HepG2 (cell line): ENCODE results near the gene GZF1. TPM values are rescaled to one million over a fixed set of nuclear protein-coding genes. Genes with fewer than 3 reads are reported as not detected.

Experiments
- AGO2 ChIP-seq: fragments of 200-400 bp; formaldehyde crosslinking; optimal IDR thresholded peaks from 2 replicates; pipeline ENCODE3; 2017; ENCODE audit warnings: mild to moderate bottlenecking, low read depth, low read length, moderate library complexity
- CCDC6 ChIP-seq: sonication (generic); formaldehyde crosslinking; IDR thresholded peaks from 2 replicates; pipeline ENCODE4 v1.8.1; 2022; ENCODE audit warnings: mild to moderate bottlenecking, missing genetic modification reagents, moderate library complexity
- CEBPB ChIP-seq: IDR thresholded peaks from 2 replicates; pipeline ENCODE4 v1.6.1; 2011; ENCODE audit warnings: low read depth, low read length, improper control_type of control experiment, borderline replicate concordance
- CHD4 ChIP-seq: fragments of 200-600 bp; sonication (generic); IDR thresholded peaks from 2 replicates; pipeline ENCODE4 v1.7.0; 2017; ENCODE audit warnings: mild to moderate bottlenecking, low read length, borderline replicate concordance
- CREM ChIP-seq, 2 experiments: sonication (generic) in 1 of 2; formaldehyde crosslinking in 1 of 2; IDR thresholded peaks; 2 replicates each; pipeline versions ENCODE4 v1.4.0 to v1.6.1; 2016 to 2020; ENCODE audit warnings: antibody characterized with exemption in 1 of 2, mild to moderate bottlenecking in 1 of 2, missing genetic modification reagents in 1 of 2
- ELK4 ChIP-seq: sonication (generic); formaldehyde crosslinking; IDR thresholded peaks from 2 replicates; pipeline ENCODE4 v1.9.0; 2021; ENCODE audit warnings: missing genetic modification reagents, borderline replicate concordance
- GRHL1 ChIP-seq: sonication (generic); formaldehyde crosslinking; conservative IDR thresholded peaks from 2 replicates; pipeline ENCODE4 v1.8.0; 2022; ENCODE audit warnings: missing genetic modification reagents
- GZF1 ChIP-seq: sonication (generic); formaldehyde crosslinking; IDR thresholded peaks from 2 replicates; pipeline ENCODE4 v1.5.1; 2020; ENCODE audit warnings: mild to moderate bottlenecking, missing genetic modification reagents
- KDM5B ChIP-seq: sonication (generic); formaldehyde crosslinking; IDR thresholded peaks from 2 replicates; pipeline ENCODE4 v1.4.0; 2020; ENCODE audit warnings: missing genetic modification reagents, mild to moderate bottlenecking, borderline replicate concordance
- NR0B2 ChIP-seq: sonication (generic); formaldehyde crosslinking; IDR thresholded peaks from 2 replicates; pipeline ENCODE4 v1.4.0; 2020; ENCODE audit warnings: mild to moderate bottlenecking, missing genetic modification reagents
- PRDM4 ChIP-seq: sonication (generic); formaldehyde crosslinking; IDR thresholded peaks from 2 replicates; pipeline ENCODE4 v1.9.0; 2021; ENCODE audit warnings: missing genetic modification reagents, borderline replicate concordance
- TBX3 ChIP-seq: fragments of 450-650 bp; IDR thresholded peaks from 2 replicates; pipeline ENCODE4 v1.6.1; 2017; ENCODE audit warnings: antibody characterized with exemption, mild to moderate bottlenecking, inconsistent platforms, borderline replicate concordance
- ZEB1 ChIP-seq: IDR thresholded peaks from 2 replicates; pipeline ENCODE4 v1.6.1; 2012; ENCODE audit warnings: mild to moderate bottlenecking, low read depth, inconsistent platforms; ENCODE audit not compliant: insufficient replicate concordance
- ZNF34 ChIP-seq: sonication (generic); formaldehyde crosslinking; IDR thresholded peaks from 2 replicates; pipeline ENCODE4 v1.4.0; 2020; ENCODE audit warnings: mild to moderate bottlenecking, missing genetic modification reagents, borderline replicate concordance
- ZNF432 ChIP-seq: sonication (generic); formaldehyde crosslinking; IDR thresholded peaks from 2 replicates; pipeline ENCODE4 v1.5.0; 2020; ENCODE audit warnings: missing genetic modification reagents, mild to moderate bottlenecking, borderline replicate concordance
- ZNF704 ChIP-seq: sonication (generic); formaldehyde crosslinking; IDR thresholded peaks from 2 replicates; pipeline ENCODE4 v1.8.1; 2023; ENCODE audit warnings: mild to moderate bottlenecking, inconsistent platforms, moderate library complexity, missing genetic modification reagents, borderline replicate concordance
- ZNF788 ChIP-seq: sonication (generic); formaldehyde crosslinking; IDR thresholded peaks from 2 replicates; pipeline ENCODE4 v1.5.0; 2020; ENCODE audit warnings: mild to moderate bottlenecking, missing genetic modification reagents, borderline replicate concordance
- ZNF841 ChIP-seq: sonication (generic); formaldehyde crosslinking; IDR thresholded peaks from 2 replicates; pipeline ENCODE4 v1.8.1; 2023; ENCODE audit warnings: missing genetic modification reagents, borderline replicate concordance
- ZNF883 ChIP-seq: sonication (generic); formaldehyde crosslinking; IDR thresholded peaks from 2 replicates; pipeline ENCODE4 v1.5.1; 2020; ENCODE audit warnings: mild to moderate bottlenecking, missing genetic modification reagents; ENCODE audit errors: not compliant biosample characterization
- polyA plus RNA-seq, 8 experiments: library from polyadenylated mRNA; depleted of rRNA in 3 of 8; stranded (reverse) in 7 of 8; unstranded in 1 of 8; fragments of >200 nt; fragmentation: Illumina TruSeq in 4 of 8; extraction: Trizol in 4 of 8; gene quantifications; 2 replicates each; pipeline versions ENCODE4 v1.2.1 to v1.2.3, GENCODE V29; 2011 to 2016; ENCODE audit warnings: low read depth in 4 of 8, missing spikeins in 1 of 8, mixed read lengths in 1 of 8; ENCODE audit not compliant: insufficient read depth in 1 of 8
- total RNA-seq, 5 experiments: library from RNA; depleted of rRNA; stranded (reverse); fragments of >200 nt; fragmentation: Illumina TruSeq; extraction: Trizol; gene quantifications; 2 replicates each; pipeline ENCODE4 v1.2.3, GENCODE V29; 2016; ENCODE audit warnings: low read depth in 1 of 5

Gene GZF1
- total and polyA plus RNA-seq, 2 of the 13 experiments (the other 11 are each of a cell fraction or from before 2014, with no cell fraction given), result 16.9 to 26.0 TPM

GRCh38 chr20:23350904-23351838 lies 10.8 kb upstream of the GZF1 start (continued):
- TF ChIP-seq NR0B2 (CRISPR knock-in tag) (peak; percentile 96), GZF1 (CRISPR knock-in tag) (peak; percentile 82; the same call in 1 of the 2 replicates), ZNF432 (CRISPR knock-in tag) (no peak), ZNF704 (CRISPR knock-in tag) (peak; percentile 97), ZNF788 (CRISPR knock-in tag) (peak; percentile 67; the same call in 1 of the 2 replicates), TBX3 (no peak), ZNF883 (CRISPR knock-in tag) (peak; percentile 73), CREM (IDR thresholded peaks at IDR 0.05) (no peak; the same call in 1 of the 2 replicates), CREM (CRISPR knock-in tag; IDR thresholded peaks at IDR 0.05) (no peak), ZEB1 (peak; percentile 25), KDM5B (CRISPR knock-in tag) (peak; percentile 90), ZNF841 (peak; percentile 48; the same call in 1 of the 2 replicates), GRHL1 (CRISPR knock-in tag) (no peak), CHD4 (no peak), AGO2 (peak; percentile 60), ZNF34 (CRISPR knock-in tag) (0 out of 2 replicates have a peak, but pooled peaks have one; percentile 64), CCDC6 (CRISPR knock-in tag) (no peak; the same call in 1 of the 2 replicates), ELK4 (CRISPR knock-in tag) (peak; percentile 36; the same call in 1 of the 2 replicates), CEBPB (no peak), PRDM4 (peak; percentile 69; the same call in 1 of the 2 replicates)
